HG02759 (cell line): ENCODE results near the gene ROBO1.

ENCODE experiments used
- ATAC-seq: cut with Tn5 transposase; IDR thresholded peaks from one replicate; pipeline ENCODE4 v1.9.1; 2021; ENCODE audit warnings: mild to moderate bottlenecking, moderate library complexity; ENCODE audit not compliant: unreplicated experiment

ROBO1 gene

DNA sequence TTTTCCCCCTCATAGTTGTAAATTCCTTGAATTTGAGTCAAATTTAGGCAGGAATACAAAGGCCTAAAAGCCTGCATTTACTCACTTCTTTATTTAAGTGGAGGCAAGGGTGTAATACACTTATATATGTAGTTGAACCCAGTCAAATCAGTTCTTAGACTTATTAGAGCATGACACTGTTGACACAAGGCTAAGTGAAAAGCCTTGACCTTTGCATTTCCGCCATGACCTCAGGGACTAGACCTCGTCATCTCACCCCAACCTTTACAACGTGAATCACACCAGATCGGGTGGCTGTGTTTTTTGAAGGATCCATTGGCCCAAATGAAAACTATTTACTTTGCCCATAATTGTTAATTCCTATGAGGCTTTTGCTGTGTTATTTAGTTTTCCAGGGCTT lies 774.4 kb downstream of the ROBO1 start:
- no peak for ATAC-seq

DNA sequence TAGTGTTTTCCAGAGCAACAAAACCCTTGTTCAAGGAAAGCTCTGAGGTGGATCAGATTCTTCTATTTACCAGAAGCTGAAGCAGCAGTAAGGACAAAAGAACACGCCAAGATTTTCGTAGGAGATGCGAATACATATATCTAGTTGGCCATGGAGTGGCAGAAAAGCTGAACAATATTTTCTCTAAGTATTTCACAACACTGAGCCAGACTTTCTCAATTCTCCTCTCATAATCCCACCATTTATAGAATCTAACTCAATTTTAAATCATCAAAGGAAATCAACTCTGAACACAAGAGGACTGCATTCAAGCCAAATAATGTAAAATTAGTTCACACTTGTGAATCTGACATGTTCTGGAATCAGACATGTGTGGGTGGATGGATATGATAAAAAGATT lies 775.0 kb downstream of the ROBO1 start:
- no peak for ATAC-seq

DNA sequence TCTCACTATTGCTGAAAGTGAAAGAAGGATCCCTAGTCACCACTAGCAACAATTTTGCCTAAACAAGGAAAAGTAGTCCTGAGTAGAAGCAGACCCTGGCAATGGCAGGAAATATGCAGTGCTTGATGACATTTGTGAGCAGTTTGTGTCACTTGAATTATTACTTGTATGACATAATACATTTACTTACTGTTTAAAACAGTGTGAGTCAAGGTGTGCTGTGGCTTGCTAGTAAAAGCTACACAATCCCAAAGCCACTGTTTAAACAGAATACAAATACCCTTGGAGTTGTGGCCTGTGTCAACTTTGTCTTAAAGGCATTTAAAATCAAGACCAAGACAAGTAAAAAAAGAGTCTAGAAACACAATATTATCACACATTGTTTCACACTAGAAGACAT lies 775.4 kb downstream of the ROBO1 start:
- ATAC-seq, result no peak

DNA sequence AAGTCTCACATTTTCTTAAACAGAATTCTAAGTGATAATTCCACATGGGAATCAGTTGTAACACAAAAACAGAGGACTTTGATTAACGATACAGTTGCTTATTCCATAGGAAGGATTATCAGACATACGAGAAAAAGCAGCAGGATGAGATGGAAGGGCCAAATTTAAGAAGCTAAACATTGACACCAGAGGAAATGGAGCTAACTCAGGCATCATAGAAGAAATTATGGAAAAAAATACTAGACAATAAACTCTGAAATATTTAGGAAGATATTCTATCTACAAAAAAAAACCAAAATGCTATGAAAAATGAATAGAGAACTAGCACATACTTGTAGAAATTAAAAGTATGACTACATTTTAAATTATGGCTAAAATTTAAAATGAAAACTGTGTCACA lies 776.1 kb downstream of the ROBO1 start:
- no peak for ATAC-seq

DNA sequence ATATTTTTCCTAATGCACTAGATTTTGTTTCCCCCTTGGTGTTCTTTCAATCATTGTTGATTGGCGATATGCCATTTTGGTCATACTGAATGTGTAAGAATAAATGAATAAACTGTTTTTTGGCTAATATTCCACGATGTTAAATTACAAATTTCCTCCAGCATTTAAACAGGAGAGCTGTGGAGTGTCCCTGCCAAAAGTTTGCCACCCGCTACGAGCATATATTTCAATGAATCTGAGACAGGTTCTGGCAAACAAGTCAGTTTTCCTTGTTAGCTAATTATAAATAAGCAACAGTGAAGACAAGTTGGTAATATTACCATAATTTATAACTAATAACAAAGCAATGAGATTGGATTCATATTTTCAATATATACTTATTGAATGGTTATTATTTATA lies 777.6 kb downstream of the ROBO1 start:
- ATAC-seq, result no peak

DNA sequence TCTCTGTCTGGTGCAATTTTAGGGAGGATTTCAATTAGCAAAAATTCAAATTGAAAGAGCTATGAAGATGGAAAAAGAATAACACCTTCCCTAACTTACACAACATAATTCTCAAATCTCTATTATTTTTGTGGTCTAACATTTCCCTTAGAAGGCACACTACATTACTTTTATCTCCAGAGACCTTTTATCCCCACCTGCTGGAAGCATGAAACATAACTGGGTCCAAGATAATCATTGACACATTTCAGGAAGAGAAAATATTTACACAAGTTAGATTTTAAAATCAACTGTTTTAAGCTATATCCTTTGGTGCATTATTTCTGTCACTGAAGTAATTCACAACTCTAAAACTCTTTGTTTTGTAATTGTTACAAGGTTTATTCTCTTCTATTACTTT lies 779.5 kb downstream of the ROBO1 start:
- ATAC-seq, result no peak

DNA sequence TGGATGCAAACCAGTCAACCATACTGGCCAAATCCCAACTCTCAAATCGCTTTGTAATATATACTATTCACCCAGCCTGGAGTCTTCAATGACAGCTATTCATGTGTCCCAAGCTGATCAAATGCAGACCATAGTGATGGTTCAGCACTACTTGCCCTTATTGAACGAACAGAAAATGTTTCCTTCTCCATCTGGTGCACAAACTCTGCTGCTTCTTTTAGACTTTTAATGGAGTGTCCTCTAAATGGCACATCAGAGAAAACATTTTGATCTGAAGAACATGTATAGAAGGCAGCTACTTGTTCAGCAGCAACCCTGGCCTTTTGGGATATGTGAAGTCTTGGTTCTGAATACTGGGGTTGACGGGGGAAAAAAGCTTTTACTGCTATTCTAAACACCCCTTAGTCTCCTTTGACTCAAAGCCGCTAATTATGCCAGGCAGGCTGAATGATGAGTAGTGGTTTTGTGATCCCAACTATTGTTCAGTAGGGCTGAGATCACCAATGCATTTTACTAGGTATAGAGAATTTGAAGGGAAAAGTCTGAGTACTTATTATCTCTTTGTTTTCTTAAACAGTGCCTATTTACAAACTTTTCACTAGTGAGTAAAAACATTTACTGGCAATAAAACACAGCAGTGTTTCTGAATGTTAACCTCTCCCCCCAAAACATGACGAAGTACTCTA lies 781.2 kb downstream of the ROBO1 start:
- ATAC-seq, result no peak

DNA sequence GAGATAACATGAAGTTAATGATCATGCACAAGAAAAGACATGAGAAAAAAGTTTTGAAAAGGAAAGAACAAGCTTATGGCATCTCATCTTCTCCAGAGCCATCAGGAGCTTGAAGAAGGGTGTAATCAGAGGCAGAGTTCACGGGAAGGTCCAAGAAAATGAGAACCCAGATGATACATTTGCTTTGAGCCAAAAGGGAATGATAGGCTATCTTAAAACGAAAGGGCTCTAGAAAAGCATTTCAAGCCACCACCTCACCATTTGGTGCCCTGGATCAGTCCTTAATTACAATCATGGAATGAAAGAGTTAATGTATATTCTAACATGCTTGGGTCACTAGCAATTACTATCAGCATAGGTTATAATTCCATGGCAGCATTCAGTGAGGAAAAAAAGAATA lies 781.8 kb downstream of the ROBO1 start:
- no peak for ATAC-seq

DNA sequence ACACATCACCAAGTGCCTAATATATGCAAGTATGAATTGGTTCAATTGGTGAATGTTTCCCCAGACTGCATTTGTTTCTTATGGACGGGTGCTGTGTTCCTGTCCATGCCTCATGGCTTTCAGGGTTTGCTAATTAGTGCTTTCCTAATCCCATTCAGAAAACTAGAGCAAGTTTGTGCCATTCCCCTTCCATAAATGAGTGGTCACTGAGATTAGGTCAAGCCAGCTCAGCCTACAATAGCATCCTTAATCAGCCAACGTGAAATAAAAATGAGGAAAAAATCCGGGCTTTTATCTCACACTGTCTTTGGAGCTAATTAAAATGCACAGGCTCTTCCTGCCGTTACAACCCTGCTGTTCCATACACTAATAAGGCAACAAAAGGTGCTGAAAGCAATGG lies 788.8 kb downstream of the ROBO1 start:
- ATAC-seq, result no peak

DNA sequence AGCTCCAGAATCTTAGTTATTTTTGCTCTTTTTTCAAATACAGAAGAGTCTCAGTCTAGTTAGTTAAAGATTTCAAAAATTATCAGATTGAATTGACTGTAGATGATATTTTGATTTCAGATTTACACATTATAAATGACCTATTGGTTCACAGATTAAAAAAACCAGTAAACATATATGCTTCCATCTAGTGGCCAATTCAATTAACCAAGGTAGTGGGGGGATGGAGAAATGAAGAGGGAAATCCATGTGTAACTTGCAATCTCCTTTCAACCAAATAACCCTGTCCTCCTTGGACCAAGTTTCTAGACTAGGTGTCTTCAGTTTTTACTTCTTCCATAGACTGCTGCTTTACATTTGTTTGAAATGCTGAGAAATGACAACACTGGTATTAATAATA lies 789.8 kb downstream of the ROBO1 start:
- no peak for ATAC-seq

DNA sequence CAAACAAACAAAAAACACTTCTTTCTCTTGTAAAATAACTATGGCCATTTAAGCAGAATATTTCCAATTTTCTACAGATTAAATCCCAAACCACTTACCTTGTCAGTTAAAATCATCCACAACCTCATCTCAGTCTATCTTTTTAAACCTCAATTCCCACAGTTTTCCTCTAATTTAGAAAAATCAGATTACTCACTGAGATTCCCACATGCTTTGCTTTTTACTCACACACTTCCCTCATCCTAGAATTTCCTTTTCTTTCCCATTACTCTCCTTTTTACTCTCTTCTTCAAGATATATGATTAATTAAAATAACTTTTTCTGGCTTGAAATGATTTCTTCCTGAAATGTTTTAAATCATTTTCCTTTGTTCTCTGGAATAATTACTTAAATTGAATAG lies 790.7 kb downstream of the ROBO1 start:
- no peak for ATAC-seq

DNA sequence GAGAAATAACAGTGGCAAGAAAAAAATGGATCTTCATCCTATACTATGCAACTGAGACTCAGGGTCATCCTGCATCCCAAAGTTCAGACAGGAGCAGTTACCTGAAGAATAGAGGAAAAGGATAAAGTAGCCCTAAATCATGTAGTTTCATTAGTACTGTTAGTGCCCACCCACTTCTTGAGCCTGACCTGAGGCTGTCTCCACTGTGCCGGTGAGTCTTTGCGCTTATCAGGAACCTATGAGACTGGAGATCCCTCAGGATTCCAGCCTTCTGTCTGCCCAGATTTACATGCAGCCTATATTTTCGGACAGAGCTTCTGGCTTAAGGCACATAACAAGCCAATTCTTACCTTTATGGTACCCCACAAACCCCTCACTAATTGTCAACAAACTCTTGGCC lies 791.6 kb downstream of the ROBO1 start:
- ATAC-seq, result no peak

DNA sequence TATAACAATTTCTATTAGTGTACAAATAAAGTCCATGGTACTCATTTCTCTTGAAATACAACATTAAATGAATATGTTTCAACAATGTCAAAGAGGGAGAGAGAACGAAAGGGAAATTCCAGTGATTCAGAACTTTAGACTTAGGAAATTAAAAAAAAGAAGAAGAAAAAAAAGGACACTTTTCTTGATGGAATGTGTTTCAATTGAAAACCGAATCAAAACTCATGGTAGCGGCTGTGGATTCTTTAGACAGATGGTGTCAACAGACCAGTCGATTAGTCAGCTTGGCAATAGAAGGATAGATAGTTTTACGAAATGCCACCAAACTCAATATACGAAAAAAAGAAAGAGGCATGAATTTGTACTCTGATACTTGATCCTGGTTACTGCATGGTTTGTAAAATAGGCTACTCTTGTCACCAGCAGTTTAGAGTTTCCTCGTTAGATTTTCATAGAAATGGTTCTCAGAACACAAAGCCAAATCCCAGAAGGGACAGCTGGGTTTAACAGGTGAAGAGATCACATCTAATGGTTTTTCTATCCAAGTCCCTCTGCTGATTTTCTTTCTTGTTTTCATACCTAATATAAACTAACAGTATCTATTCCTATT lies 793.5 kb downstream of the ROBO1 start:
- no peak for ATAC-seq

DNA sequence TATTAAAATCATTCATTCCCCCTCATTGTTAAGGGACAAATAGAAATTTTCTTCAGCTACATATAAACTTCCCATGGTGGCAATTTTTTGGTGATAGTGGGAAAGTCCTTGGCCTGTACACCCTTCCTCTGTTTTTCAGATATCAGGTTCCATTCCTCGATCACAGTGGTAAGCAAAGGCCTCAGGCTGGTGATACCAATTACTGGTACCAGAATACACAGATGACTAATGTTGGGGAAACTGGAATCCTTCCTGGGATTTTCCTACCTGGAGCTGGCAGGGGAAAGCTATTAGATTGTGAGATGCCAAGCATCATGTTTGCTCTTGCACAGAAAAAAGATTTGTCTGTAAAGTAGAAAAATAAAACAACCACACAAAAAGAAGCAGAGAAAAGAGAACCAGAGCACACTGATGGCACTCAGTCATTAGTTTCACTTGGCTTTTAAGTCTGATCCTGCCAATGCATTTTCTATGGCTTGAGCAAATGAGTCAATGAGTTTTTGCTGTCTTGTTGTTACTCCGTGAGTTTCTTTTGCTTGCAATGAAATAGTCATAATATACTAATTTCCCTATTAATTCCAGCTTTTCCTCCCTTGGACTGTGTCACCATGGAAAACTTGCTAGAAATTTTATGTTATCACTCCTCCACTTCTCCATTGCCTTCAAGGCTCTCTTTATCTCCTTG lies 795.0 kb downstream of the ROBO1 start:
- ATAC-seq, result no peak

DNA sequence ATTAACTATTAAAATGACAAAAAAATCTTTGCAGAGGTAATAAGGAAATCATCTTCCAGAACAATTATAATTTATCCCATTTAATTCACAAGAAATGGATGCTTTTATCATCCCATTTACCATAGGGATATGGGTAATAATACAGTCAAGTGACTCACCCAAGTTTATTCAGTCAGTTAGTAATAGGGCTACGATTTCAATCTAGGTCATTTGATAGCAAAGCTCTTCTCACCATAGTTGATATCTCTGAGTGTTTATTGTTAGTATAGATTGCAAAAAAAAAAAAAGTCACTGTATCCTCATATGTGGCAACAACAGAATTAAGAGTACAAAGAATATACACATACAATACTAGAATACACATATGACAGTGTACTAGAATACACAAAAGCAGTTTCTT lies 797.1 kb downstream of the ROBO1 start:
- no peak for ATAC-seq

DNA sequence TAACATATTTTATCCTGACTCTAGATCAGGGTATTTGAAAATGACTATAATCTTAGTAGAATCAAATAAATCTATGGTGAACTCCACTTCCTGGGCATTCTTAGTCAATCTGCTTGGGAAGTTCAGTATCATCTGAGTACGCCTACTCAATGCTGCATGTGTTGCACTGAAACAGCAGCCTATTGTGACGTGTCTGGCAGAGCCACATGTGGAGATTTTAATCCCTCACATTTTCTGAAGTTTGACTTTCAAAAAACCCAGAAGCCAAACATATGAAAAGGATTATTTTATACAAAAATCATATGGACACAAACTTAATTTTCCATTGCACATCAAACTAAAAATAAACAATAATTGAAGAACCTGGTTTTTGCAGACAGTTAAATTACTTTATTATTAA lies 798.3 kb downstream of the ROBO1 start:
- no peak for ATAC-seq

DNA sequence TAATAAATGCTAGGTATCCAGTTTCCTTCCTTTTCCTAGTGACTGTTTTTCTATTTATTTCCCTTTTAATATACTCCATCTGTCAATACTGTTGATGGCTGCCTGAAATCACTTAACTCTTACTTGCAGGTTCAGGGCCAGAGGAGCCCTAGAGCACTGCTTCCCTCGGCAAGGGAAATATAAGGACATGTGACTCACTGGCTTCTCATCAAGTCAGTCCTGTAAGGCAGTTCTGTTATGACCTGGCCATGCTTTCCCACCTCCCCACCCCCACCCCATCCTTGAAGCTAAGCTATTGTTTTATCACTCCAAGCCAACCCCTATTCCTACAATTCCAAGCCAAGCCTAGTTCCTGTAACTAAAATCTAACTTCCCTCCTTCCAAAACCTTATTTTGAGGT lies 800.7 kb downstream of the ROBO1 start:
- ATAC-seq, result no peak

DNA sequence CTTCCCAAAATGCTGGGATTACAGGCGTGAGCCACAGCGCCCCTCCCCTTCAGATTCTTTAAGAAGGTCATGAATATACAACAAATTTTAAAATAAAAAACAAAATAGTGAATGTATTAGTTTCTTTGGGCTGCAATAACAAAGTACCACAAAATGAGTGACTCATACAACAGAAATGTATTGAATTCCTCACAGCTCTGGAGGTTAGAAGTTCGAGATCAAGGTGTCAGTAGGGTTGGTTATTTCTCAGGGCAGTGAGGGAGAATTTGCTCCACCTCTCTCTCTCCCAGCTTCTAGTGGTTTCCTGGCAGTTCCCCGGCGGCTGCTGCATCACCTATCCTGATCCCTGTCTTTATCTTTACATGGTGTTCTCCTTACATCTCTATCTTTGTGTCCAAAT lies 804.0 kb downstream of the ROBO1 start:
- ATAC-seq, result no peak

DNA sequence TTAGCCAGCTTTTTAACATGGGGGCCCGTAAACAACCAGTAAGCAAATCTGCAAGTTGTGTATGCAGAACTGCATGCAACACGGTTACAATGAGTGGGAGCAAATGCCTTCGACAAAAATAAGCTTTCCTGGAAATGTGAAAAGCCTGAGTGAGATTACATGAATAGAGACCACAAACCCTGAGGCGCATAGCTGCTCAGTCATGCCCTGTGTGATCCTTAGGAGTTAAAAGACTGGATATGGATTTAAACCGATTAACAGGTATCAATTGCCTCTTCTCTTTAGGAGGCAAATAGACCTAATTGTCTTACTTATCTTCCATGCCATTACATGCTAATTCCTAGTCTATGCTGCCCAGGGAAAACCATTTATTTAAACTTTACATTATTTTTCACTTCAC lies 810.3 kb downstream of the ROBO1 start:
- no peak for ATAC-seq

DNA sequence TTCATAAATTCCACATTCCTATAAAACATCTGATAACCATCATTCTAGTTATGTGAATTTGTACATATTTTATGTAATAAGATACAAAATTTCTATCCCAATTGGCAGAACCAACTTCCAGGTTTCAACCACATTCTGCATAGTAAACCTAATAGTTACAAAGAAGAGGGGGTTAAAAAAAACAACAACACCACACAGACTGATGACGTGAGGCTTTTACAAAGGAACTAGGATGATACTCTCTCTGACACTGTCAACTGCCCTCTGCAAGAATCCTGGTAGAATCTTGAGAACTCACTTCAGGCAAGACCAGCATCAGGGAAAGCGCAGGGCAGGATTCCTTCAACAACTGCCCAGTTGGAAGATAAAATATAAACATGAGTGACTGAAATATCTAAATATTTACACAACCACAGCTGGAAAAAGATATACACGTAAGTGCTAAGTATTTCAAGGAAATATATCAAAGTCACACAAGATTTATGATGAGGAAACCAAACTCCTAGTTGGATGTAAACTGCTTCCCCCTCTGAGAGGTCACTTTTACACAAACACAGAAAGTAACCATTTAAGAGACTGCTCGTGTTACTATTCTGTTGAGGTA lies 816.4 kb downstream of the ROBO1 start:
- no peak for ATAC-seq

DNA sequence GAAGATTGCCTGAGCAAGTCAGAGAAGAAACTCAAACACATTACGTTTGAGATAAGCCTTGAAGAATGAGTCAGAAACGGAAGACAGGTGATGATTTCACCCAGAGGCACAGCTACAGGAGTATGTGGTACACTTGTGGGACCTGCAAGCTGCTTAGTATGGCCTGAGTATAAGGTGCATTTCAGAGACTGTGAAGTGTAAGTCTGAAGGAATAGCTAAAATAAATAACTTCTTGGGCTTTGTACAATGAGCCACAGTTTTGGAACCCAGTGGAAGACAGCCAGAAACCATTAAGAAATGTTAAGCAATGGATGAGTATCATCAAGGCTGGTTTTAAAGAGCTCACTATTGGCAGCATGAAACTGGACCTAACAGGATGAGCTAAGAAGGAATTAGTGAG lies 826.2 kb downstream of the ROBO1 start:
- no peak for ATAC-seq

DNA sequence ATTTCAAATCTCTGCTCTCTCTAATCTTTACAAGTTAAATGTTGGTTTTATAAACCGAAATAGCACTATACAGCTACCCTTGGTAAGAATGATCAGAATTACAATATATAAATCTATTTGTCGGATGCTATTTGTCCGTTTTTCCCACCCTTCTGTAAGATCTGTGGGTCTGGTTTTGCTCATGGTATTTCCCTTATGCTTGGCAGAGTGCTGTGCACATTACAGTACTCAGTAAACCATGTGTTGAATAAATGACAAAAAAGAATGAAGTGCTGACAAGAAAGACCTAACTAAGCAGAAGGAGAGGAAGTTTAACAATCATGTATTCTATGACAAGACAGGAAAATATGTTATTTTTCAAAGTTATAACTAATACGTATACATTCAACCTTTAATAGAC lies 827.2 kb downstream of the ROBO1 start:
- no peak for ATAC-seq
